OCI-M1 (cell line): ENCODE data around the gene ZNF587B.
"Not testable (repeated sequence)": the region's sequence is repeated elsewhere in the genome, so short reads cannot be mapped to it uniquely, and the experiment has no call there.

Source experiments
- DNase-seq: peaks from one replicate; lab custom pipeline; 2025; lab: John Stamatoyannopoulos, UW

ZNF587B gene

DNA sequence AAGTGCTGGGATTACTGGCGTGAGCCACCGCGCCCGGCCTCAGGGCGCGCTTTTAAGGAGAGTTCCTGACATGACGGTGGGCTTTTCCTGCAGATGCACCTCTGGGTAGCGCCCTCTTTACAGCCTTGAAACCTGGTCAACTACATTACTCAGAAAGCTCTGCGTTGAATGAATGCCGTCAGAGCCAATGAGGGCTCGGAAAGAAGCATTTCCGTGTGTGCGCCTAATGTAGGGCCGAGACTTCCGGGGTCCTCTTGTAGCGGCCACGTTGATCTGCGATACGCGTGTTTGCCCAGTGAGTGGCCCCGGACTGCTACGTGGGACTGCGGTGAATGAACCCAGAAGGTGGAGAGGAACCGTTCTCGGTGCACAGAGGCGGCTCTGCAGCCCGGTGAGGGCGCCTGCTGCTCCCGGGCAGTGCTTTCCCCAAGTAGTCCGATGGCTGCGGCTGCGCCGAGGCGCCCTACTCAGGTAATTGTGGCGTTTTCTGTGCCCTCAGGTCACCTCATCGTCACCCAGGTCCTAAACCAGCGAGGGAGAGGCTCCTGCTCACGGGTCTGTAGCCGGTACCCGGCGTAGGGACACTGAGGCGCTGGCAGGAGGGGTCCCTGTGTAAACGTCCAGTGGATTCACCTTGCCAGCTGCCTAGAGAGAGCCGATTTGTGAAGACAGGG, 10.5 kb upstream of the ZNF587B start:
- DNase-seq = peak; percentile 97

DNA sequence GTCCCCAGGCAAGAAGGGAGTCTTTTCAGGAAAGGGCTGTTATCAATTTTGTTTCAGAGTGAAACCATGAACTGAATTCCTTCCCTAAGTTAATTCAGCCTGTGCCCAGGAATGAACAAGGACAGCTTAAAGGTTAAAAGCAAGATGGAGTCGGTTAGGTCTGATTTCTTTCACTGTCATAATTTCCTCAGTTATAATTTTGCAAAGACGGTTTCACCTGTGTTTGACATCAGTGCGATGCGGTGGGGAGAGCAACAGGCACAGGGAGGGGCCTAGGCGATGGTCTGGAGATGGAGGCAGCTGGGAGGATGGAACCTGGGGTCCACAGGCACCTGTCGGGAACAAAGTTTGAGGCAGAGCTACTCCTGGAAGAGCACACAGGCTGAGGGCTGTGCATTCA, 9.5 kb upstream of the ZNF587B start:
- no peak for DNase-seq

DNA sequence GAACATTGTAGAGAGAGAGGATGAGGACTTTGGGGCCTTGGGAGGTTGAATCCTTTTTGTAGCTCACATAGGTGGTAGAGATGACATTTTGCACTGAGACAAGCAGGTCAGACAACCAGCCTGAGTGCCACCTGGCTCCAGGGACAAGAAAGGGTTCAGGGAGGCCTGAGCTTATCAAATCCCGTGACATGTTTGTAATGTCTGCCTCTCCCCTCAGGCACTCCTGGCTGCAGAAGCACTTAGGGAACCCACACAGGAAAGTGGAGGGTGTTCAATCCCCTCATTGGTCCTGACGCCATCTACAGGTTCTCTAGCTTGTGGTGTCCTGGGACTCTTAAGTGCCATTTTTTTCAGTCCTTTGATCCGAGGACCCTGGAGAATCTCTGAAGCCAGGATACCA, 9.0 kb upstream of the ZNF587B start:
- DNase-seq = not testable (repeated sequence)

DNA sequence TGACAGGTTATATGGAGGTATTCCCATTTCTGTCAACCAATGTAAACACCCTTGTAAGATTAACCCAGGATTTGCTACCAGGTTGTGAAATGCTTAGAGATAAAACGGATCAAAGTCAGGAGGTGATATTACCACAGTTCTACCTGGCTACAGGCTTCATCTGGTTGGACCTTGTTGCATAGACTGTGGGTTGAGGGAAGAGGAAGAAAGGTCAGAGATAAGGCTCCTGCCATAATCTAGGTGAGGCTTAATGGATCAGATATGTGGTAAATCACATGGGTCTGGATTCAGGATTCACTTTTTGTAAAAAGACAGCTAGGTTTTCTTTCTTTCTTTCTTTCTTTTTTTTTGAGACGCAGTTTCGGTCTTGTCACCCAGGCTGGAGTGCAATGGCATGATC, 8.6 kb upstream of the ZNF587B start:
- not testable (repeated sequence) for DNase-seq

DNA sequence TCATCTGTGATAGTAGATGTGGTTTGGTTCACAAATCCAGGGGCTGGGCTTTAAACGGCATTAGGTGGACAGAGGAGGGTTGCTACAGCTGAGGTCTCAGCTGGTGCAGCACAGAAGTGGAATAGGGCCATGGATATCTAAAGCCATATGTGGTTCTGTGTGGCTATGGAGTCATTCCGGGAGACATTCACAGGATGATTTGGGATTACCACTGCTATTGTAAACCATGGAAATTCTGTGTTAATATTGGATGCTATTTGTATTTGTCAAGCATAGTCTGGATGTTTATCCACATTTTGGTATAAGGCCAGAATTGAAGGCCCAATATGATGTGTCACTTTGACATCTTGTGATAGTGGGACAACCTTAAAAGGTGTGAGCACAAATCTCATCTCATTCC, 6.9 kb upstream of the ZNF587B start:
- DNase-seq = not testable (repeated sequence)

DNA sequence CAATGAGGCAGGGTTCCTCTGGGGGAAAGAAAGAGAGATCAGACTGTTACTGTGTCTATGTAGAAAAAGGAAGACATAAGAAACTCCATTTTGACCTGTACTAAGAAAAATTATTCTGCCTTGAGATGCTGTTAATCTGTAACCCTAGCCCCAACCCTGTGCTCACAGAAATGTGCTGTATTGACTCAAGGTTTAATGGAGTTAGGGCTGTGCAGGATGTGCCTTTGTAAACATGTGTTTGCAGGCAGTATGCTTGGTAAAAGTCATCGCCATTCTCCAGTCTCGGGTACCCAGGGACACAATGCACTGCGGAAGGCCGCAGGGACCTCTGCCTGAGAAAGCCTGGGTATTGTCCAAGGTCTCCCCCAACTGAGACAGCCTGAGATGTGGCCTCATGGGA, 6.5 kb upstream of the ZNF587B start:
- DNase-seq = not testable (repeated sequence)

DNA sequence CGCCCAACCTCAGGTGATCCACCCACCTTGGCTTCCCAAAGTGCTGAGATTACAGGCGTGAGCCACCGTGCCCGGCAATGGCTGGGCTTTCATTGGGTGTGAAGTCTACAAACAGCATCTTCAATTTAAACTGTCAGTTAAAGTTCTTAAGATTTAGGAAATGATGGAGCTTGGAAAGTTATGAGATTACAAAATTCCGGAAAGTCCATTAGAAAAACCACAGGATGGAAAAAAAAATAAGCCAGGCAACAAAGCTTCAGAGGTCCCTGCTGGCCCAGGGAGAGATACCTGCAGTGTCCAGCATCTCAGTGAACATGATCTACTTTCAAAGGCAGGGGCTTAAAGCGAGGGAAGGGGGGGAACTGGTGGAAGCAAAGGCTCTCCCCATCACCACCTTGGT, 4.6 kb upstream of the ZNF587B start:
- DNase-seq = no peak

DNA sequence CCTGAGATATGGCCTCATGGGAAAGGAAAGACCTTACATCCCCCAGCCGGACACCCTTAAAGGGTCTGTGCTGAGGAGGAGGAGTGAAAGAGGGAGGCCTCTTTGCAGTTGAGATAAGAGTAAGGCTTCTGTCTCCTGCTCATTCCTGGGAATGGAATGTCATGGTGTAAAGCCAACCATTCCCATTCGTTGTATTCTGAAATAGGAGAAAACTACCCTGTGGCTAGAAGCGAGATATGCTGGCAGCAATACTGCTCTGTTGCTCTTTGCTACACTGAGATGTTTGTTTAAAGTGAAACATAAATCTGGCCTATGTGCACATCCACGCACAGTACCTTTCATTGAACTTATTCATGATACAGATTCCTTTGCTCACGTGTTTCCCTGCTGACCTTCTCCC, 783 bp upstream of the ZNF587B start:
- DNase-seq = no peak

DNA sequence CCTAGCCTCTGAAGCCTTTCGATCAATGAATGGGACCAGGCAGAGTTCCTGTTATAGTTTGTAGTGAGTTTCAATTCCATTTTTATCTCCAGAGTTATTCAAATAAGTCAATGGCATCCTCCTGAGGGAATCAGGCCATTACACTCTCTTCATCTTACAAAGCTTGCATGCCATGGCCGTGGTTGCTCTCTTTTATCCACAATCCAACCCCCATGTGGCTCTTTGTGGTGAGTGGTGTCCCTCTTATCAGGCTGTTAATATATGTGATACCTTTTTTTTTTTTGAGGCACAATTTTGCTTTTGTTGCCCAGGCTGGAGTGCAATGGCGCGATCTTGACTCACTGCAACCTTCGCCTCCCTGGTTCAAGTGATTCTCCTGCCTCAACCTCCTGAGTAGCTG, 6.9 kb downstream of the ZNF587B start:
- DNase-seq = not testable (repeated sequence)

DNA sequence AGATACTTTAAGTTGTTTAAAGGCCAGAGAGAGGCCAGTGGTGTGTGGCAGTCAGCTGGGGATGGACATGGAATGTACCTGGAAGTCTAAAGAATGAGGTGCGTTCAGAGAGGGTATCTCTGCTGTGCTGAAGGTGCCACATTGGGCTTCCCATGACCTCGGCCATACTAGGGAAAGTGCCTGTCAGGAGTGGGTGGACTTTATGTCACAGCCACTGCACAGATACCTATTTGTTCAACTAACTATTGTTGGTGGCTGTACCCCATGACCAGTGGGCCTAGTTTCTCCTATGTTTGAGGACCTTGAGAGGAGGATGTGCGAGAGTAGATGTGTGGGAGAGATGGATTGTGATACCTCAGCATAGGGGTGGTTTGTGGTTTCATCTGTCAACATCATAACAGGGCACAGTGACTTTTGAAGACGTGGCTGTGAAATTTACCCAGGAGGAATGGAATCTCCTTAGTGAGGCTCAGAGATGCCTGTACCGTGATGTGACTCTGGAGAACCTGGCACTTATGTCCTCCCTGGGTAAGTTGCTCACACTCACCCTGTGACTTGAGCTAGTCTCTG, 8.6 kb downstream of the ZNF587B start:
- not testable (repeated sequence) for DNase-seq

DNA sequence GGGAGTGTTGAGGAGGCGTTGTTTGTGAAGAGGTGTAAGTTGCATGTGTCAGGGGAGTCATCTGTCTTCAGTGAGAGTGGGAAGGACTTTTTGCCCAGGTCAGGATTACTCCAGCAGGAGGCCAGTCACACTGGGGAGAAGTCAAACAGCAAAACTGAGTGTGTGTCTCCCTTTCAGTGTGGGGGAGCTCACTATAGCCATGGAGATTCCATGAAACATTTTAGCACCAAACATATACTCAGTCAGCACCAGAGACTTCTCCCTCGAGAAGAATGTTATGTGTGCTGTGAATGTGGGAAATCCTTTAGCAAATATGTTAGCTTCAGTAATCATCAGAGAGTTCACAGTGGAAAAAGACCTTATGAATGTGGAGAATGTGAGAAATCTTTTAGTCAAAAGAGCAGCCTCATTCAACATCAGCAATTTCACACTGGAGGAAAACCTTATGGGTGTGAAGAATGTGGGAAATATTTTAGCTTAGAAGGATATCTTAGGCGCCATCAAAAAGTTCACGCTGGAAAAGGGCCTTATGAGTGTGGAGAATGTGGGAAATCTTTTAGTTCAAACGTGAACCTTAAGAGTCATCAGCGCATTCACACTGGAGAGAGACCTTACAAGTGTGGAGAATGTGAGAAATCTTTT, 11.1 kb downstream of the ZNF587B start:
- no peak for DNase-seq

DNA sequence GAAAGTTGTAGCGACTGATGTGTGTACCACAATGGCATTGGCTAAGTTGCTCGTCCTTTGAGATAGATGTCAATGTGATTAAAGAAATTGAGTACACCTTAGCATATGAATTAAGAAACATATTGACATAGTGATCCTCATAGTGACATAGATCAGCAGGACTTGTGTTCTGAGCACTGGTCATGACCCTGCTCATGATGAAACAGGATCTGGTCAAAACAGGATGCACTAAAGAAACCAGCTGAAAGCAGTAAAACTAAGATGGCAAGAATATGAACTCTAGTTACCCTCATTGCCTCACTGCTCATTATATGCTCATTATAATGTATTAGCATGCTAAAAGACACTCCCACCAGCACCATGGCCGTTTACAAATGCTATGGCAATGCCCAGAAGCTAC, 17.1 kb downstream of the ZNF587B start:
- DNase-seq = not testable (repeated sequence)

DNA sequence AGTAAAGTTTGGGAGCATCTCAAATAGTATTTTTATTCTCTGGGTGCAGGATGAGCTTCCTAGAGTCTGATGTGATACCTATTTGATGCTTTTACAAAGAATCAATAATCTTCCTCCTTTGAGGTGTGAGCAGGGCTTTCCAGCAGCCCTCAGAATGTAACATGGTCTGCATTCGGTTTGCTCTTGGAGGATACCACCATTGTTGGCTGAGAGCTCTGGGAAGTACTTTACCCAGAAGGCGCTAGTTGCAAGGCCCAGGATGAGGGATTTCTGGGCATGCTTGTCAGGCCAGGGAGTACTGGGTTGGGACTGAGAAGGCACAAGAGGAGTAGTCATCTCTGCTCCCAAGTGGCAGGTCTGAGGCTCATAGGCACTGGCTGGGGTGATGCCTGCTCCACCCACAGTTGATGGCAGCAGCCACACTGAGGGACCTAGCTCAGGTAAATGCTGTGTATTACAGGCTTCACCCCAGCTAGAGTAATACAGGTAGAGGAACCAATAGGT, 19.1 kb downstream of the ZNF587B start:
- not testable (repeated sequence) for DNase-seq

DNA sequence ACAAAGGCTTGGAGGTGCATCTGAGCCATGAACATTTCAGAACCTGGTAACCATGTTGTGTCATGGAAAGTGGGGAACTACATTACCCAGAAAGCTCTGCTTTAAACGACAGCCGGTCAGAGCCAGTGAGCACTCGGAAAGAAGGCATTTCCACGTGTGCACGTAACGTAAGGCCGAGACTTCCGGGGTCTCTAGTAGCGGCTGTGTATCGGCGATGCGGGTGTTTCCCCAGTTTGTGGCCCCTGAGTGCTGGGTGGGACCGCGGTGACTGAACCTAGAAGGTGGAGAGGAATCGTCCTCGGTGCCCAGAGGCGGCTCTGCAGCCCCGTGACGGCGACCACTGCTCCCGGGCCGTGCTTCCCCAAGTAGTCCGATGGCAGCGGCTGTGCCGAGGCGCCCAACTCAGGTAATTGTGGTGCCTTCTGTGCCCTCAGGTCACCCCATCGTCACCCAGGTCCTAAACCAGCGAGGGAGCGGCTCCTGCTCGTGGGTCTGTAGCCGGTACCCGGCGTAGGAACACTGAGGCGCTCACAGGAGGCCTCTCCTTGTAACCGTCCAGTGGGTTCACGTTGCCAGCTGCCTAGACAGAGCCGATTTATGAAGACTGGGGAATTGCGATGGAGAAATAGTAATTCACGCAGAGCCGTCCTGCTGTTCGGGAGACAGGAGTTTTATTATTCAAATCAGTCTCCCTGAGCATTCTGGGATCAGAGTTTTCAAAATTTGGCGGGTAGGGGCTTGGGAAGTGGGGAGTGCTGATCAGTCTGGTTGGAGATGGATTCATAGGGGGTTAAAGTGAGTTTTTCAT, 19.8 kb downstream of the ZNF587B start, which contains the start of gene ZNF587:
ZNF587 (plus strand) TSS at position 194 of the 808 bp plus-strand sequence; CDS start at position 374, 180 bp downstream.
- peak; percentile 94 for DNase-seq

DNA sequence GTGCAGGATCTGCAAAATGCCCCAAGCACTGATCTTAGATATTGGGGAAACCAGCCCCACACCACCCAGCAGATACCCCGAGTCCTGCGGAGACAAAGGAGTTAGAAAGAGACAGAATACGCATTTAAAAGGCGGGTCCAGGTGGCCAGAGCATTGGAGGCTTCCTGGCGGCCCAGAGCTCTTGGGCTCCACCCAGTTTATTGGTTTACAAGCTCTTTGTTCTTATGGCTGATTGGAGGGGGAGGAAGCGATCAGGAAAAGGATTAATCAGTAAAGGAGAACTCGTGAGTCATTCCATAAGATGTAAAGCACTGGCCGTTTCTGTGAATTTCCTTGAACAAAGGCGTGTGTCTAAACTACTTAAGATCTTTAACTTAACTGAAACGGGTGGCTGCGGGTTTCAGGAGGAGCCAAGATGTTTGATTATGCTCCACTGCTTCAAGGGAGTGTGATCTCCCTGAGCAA, 20.5 kb downstream of the ZNF587B start:
- DNase-seq = peak; percentile 83

DNA sequence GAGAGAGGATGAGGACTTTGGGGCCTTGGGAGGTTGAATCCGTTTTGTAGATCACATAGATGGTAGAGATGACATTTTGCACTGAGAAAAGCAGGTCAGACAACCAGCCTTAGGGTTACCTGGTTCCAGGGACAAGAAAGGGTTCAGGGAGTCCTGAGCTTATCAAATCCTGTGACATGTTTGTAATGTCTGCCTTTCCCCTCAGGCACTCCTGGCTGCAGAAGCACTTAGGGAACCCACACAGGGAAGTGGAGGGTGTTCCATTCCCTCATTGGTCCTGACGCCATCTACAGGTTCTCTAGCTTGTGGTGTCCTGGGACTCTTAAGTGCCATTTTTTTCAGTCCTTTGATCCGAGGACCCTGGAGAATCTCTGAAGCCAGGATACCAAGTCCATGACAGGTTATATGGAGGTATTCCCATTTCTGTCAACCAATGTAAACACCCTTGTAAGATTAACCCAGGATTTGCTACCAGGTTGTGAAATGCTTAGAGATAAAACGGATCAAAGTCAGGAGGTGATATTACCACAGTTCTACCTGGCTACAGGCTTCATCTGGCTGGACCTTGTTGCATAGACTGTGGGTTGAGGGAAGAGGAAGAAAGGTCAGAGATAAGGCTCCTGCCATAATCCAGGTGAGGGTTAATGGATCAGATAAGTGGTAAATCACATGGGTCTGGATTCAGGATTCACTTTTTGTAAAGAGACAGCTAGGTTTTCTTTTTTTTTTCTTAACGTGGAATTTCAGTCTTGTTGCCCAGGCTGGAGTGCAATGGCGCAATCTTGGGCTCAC, 21.9 kb downstream of the ZNF587B start:
- not testable (repeated sequence) for DNase-seq

DNA sequence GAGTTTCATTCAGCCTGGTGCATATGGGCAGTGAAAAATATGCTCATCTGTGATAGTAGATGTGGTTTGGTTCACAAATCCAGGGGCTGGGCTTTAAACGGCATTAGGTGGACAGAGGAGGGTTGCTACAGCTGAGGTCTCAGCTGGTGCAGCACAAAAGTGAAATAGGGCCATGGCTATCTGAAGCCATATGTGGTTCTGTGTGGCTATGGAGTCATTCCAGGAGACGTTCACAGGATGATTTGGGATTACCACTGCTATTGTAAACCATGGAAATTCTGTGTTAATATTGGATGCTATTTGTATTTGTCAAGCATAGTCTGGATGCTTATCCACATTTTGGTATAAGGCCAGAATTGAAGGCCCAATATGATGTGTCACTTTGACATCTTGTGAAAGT, 24.0 kb downstream of the ZNF587B start:
- not testable (repeated sequence) for DNase-seq

DNA sequence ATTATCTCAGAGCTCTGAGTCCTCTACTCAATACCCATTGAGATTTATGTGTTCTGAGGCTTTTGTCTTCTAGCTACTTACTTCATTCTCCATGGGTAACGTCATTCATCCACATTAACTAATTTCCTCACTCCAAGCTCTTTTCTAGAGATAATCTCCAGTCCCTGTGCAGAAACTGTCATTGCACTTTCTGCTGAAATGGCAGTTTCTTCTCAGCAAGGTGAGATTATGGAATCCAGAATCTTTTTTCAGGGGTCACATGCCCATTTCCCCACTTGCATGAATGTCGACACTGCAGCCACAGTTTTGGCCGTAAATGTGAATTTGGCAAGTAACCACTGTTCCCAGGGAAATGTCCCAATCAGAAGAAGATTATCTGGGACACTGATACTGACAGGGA, 32.3 kb downstream of the ZNF587B start:
- DNase-seq = not testable (repeated sequence)

DNA sequence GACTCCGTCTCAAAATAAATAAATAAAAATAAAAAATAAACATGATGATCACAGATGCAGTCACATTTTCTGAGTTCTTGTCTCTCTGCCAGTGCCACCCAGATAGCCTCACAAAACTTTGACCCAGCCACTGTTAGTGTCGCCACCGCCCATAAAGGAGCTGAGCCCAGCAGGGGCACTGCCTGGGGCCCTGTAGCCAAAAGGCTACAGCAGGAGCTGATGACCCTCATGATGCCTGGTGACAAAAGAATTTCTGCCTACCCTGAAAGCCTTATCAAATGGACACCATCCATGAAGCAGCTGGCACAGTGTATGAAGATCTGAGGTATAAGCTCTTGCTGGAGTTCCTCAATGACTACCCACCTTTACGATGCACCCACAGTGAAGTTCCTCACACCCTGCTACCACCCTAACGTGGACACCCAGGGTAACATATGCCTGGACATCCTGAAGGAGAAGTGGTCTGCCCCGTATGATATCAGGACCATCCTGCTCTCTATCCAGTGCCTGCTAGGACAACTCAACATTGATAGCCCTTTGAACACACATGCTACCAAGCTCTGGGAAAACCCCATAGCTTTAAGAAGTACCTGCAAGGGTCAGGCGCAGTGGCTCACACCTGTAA, 37.9 kb downstream of the ZNF587B start:
- no peak for DNase-seq

DNA sequence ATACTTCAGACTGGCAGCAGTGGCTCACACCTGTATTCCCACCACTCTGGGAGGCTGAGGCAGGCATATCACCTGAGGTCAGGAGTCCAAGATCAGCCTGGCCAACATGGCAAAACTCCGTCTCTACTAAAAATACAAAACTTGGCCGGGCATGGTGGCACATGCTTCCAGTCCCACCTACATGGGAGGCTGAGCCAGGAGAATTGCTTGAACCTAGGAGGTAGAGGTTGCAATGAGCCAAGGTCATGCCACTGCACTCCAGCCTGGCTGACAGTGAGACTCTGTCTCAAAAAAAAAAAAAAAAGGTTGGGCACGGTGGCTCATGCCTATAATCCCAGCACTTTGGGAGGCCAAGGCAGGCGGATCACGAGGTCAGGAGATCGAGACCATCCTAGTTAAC, 39.6 kb downstream of the ZNF587B start:
- not testable (repeated sequence) for DNase-seq

DNA sequence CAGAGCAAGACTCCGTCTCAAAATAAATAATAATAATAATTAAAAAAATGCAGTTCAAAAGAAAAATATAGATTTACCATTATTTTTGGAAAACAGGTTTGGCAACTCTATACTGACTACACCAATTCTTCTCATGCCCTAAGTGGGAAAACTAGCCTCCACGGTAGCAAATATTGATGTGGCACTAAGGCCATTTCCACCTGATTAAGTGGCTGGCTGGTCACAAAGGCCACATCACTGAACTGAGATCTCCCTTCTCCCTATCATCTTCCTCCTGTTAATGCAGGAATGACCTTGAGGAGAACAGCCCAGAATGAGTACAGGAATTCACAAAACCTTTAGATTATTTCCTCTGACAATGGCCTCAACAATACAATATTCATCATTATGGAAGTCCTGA, 40.1 kb downstream of the ZNF587B start:
- DNase-seq = no peak
